B cell (primary cell): ENCODE data around the gene CENPM. TPM values are rescaled to one million over a fixed set of nuclear protein-coding genes. Genes with fewer than 3 reads are reported as not detected.

Experiments
- ATAC-seq: fragments of 200-7000 bp; cut with Tn5 transposase; one replicate; pipeline ENCODE4 v1.10.0; 2021; ENCODE audit warnings: low read depth, mild to moderate bottlenecking, moderate number of reproducible peaks, moderate library complexity
- CTCF ChIA-PET: fragments of 350-600 bp; sonication (Branson Sonifier 250); formaldehyde crosslinking; loops from one replicate; lab custom pipeline; 2021; ENCODE audit warnings: antibody characterized with exemption, inconsistent platforms; lab: Charles Lee
- POLR2A ChIA-PET: fragments of 350-600 bp; sonication (Branson Sonifier 250); formaldehyde crosslinking; loops from one replicate; lab custom pipeline; 2021; ENCODE audit warnings: antibody characterized with exemption; lab: Charles Lee
- DNase-seq: peaks from one replicate; pipeline ENCODE4 v3.0.0; 2013
- H2AFZ ChIP-seq: 2 replicates; pipeline ENCODE4 v1.6.1; 2012; ENCODE audit warnings: mild to moderate bottlenecking, low read depth, low read length; ENCODE audit not compliant: insufficient read depth, poor library complexity, severe bottlenecking
- H3K27ac ChIP-seq, 2 donors: 1 replicate in 1 of 2; 2 replicates in 1 of 2; pipeline ENCODE4 v1.5.1; 2012 to 2013; ENCODE audit warnings: low read length in 2 of 2, mild to moderate bottlenecking in 2 of 2, moderate library complexity in 1 of 2
- H3K27me3 ChIP-seq, 4 experiments: fragments of 200-600 bp in 1 of 4; sonication (generic) in 1 of 4; replicated peaks in 1 of 4; 1 replicate in 2 of 4; 2 replicates in 2 of 4; pipeline versions ENCODE4 v1.6.1 to v1.7.0; 2013 to 2016; ENCODE audit warnings: low read length in 3 of 4, mild to moderate bottlenecking in 2 of 4, mixed read lengths in 1 of 4, moderate library complexity in 1 of 4; ENCODE audit not compliant: insufficient read depth in 4 of 4, control insufficient read depth in 3 of 4; ENCODE audit errors: control extremely low read depth in 1 of 4
- H3K36me3 ChIP-seq, 2 experiments: replicated peaks in 1 of 2; 1 replicate in 1 of 2; 2 replicates in 1 of 2; pipeline versions ENCODE4 v1.6.1 to v1.7.1; 2013; ENCODE audit warnings: low read length in 1 of 2; ENCODE audit not compliant: insufficient read depth in 2 of 2, control insufficient read depth in 1 of 2; ENCODE audit errors: control extremely low read depth in 1 of 2, extremely low read depth in 1 of 2
- H3K4me1 ChIP-seq, 2 donors: fragments of 200-600 bp in 1 of 2; sonication (generic) in 1 of 2; 1 replicate in 1 of 2; 2 replicates in 1 of 2; pipeline versions ENCODE4 v1.5.1 to v1.6.1; 2013 to 2017; ENCODE audit warnings: low read length in 2 of 2; ENCODE audit not compliant: control insufficient read depth in 2 of 2, insufficient read depth in 2 of 2
- H3K4me2 ChIP-seq: replicated peaks from 2 replicates; pipeline ENCODE3; 2012; ENCODE audit warnings: mild to moderate bottlenecking, low read depth, low read length; ENCODE audit not compliant: poor library complexity, severe bottlenecking
- H3K4me3 ChIP-seq, 5 experiments: fragments of 200-600 bp in 1 of 5; sonication (generic) in 1 of 5; 1 replicate in 3 of 5; 2 replicates in 2 of 5; pipeline versions ENCODE4 v1.5.1 to v1.7.0; 2011 to 2016; ENCODE audit warnings: low read length in 4 of 5, mild to moderate bottlenecking in 4 of 5, low read depth in 2 of 5, control low read depth in 1 of 5, moderate library complexity in 1 of 5; ENCODE audit not compliant: insufficient read depth in 1 of 5; ENCODE audit errors: control extremely low read depth in 1 of 5, extremely low read depth in 1 of 5
- H3K79me2 ChIP-seq: fragments of 200-600 bp; sonication (generic); one replicate; pipeline ENCODE4 v1.6.0; 2016; ENCODE audit warnings: low read length; ENCODE audit not compliant: control insufficient read depth, insufficient read depth
- H3K9ac ChIP-seq: fragments of 200-600 bp; sonication (generic); 2 replicates; pipeline ENCODE4 v1.6.1; 2017; ENCODE audit warnings: mild to moderate bottlenecking, low read length, moderate library complexity
- H3K9me3 ChIP-seq, 3 donors: one replicate each; pipeline versions ENCODE4 v1.6.1 to v1.7.1; 2013; ENCODE audit warnings: low read length in 2 of 3; ENCODE audit not compliant: control insufficient read depth in 2 of 3, insufficient read depth in 1 of 3; ENCODE audit errors: control extremely low read depth in 1 of 3
- H4K20me1 ChIP-seq: 2 replicates; pipeline ENCODE4 v1.6.0; 2012; ENCODE audit warnings: mild to moderate bottlenecking, low read length; ENCODE audit not compliant: insufficient read depth, control insufficient read depth, poor library complexity, severe bottlenecking
- H3K27ac Mint-ChIP-seq: one replicate; pipeline ENCODE4 v1.8.0; 2021; ENCODE audit warnings: mixed read lengths
- H3K27me3 Mint-ChIP-seq: one replicate; pipeline ENCODE4 v1.8.0; 2021; ENCODE audit warnings: mixed read lengths
- H3K4me1 Mint-ChIP-seq: one replicate; pipeline ENCODE4 v1.8.0; 2021; ENCODE audit warnings: mixed read lengths
- H3K4me3 Mint-ChIP-seq: one replicate; pipeline ENCODE4 v1.8.0; 2021; ENCODE audit warnings: mixed read lengths
- H3K9me3 Mint-ChIP-seq: one replicate; pipeline ENCODE4 v1.8.0; 2022; ENCODE audit warnings: mixed read lengths; ENCODE audit not compliant: insufficient read depth
- EZH2 ChIP-seq: IDR thresholded peaks from 2 replicates; pipeline ENCODE4 v1.6.1; 2012; ENCODE audit warnings: borderline replicate concordance, low read depth, mild to moderate bottlenecking, moderate library complexity, low read length; ENCODE audit not compliant: insufficient read depth, poor library complexity, severe bottlenecking
- WGBS: methylation state at CpG from one replicate; pipeline ENCODE4 v1.1.5; 2013; ENCODE audit warnings: missing lambda C conversion rate; ENCODE audit not compliant: insufficient coverage; 5-methylcytosine and 5-hydroxymethylcytosine counted together
- intact Hi-C: fragments of 100-400 bp; cut with micrococcal nuclease; formaldehyde crosslinking; loops from one replicate; pipeline ENCODE4 v1.10.0; 2022
- polyA plus RNA-seq: library from polyadenylated mRNA; depleted of rRNA; stranded (reverse); fragments of >200 nt; gene quantifications from 2 replicates; pipeline ENCODE4 v1.2.3, GENCODE V29; 2012
- total RNA-seq, 2 donors: library from RNA; stranded (reverse); fragments of 120-200 nt in 1 of 2; gene quantifications; 1 replicate in 1 of 2; 2 replicates in 1 of 2; pipeline versions ENCODE4 v1.2.3 to v1.2.4, GENCODE V29; 2013 to 2022
- TF ChIP-seq, protein P1 (sequence below): fragments of 200-600 bp; IDR thresholded peaks from one replicate; pipeline ENCODE4 v1.8.0; 2022; ENCODE audit warnings: antibody characterized with exemption, mild to moderate bottlenecking

The CENPM gene
- total and polyA plus RNA-seq, 2 donors (not counting 1 experiment from before 2014, with no cell fraction given), result 30.7 to 43.8 TPM

DNA sequence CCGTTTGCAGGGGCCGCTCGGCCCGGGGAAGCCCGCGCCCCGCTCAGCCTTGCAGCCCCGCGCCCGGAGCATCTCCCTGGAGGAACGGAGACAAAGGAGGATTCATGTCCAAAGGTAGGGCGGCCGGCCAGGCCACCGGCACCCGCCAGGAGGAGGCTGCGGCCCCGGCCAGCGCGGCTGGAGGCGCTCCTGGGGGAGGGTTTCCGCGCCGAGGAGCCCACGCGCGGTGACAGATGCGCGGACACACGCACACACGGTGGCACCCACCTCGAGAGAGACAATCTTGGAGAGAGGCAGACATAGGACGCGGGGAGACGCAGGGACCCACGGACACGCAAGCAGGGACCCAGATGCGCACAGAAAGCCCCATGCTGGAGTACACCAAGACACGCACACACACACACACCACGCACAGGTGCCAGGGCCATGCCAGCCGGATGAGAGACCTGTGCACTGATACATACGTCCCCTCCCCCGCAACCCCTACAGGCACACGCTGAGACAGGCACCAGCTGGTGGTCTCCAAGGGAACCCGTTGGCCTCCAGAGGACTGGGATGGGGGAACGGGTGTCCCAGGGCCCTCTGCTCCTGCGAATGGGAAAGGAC, 30.1 kb upstream of the CENPM start:
- H3K79me2 ChIP-seq, result no peaks in the 10 kb centered on the region
- peaks cover 10 to 12% of the 10 kb centered on the region in 2 donors for H3K4me1 ChIP-seq
- peaks cover 16% of the 10 kb centered on the region for H3K4me1 Mint-ChIP-seq
- H3K9me3 ChIP-seq, result peaks cover 0 to 2% (median 0%) of the 10 kb centered on the region in 3 donors
- peaks cover 41% of the 10 kb centered on the region for H3K27me3 Mint-ChIP-seq
- ATAC-seq, result peak; percentile 21
- POLR2A ChIA-PET, result interaction anchor here (0.5 to 1.4 kb wide), 4 partner anchors 21 to 196 kb away, joined by 3 to 12 read pairs (median 3); partner anchors contain the start of gene WBP2NL
- TF ChIP-seq, protein P1, sequence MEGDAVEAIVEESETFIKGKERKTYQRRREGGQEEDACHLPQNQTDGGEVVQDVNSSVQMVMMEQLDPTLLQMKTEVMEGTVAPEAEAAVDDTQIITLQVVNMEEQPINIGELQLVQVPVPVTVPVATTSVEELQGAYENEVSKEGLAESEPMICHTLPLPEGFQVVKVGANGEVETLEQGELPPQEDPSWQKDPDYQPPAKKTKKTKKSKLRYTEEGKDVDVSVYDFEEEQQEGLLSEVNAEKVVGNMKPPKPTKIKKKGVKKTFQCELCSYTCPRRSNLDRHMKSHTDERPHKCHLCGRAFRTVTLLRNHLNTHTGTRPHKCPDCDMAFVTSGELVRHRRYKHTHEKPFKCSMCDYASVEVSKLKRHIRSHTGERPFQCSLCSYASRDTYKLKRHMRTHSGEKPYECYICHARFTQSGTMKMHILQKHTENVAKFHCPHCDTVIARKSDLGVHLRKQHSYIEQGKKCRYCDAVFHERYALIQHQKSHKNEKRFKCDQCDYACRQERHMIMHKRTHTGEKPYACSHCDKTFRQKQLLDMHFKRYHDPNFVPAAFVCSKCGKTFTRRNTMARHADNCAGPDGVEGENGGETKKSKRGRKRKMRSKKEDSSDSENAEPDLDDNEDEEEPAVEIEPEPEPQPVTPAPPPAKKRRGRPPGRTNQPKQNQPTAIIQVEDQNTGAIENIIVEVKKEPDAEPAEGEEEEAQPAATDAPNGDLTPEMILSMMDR, result no peak
- TF ChIP-seq EZH2, result no peak
- peak overlapping the region; percentile 64 for H3K9ac ChIP-seq
- no peak overlapping the region for H3K27ac Mint-ChIP-seq
- CTCF ChIA-PET, result no interaction called here
- H3K4me2 ChIP-seq, result peak overlapping the region; percentile 97
- H3K27me3 ChIP-seq, result peaks cover 0 to 49% (median 26%) of the 10 kb centered on the region in 4 experiments
- no peaks in the 10 kb centered on the region for H3K36me3 ChIP-seq
- WGBS, result 11% methylated on average over 45 of the region's 46 CpGs
- intact Hi-C loops, result no loop called here
- peak overlapping the region; percentile 74 for H2AFZ ChIP-seq
- peak; percentile 48 for DNase-seq
- H4K20me1 ChIP-seq, result no peaks in the 10 kb centered on the region
- peak overlapping the region; percentile 71 for H3K4me3 Mint-ChIP-seq
- peak overlapping the region in 3 of 5 experiments; percentile 55 to 61 (median 55) for H3K4me3 ChIP-seq
- no peak overlapping the region for H3K27ac ChIP-seq
- H3K9me3 Mint-ChIP-seq, result no peaks in the 10 kb centered on the region
